ENCODE results near the gene RABL6. TPM values are rescaled to one million over a fixed set of nuclear protein-coding genes. Genes with fewer than 3 reads are reported as not detected.

The RABL6 gene
- total RNA-seq, 2 donors from 2014 or later: 61.6 to 71.4 TPM

DNA sequence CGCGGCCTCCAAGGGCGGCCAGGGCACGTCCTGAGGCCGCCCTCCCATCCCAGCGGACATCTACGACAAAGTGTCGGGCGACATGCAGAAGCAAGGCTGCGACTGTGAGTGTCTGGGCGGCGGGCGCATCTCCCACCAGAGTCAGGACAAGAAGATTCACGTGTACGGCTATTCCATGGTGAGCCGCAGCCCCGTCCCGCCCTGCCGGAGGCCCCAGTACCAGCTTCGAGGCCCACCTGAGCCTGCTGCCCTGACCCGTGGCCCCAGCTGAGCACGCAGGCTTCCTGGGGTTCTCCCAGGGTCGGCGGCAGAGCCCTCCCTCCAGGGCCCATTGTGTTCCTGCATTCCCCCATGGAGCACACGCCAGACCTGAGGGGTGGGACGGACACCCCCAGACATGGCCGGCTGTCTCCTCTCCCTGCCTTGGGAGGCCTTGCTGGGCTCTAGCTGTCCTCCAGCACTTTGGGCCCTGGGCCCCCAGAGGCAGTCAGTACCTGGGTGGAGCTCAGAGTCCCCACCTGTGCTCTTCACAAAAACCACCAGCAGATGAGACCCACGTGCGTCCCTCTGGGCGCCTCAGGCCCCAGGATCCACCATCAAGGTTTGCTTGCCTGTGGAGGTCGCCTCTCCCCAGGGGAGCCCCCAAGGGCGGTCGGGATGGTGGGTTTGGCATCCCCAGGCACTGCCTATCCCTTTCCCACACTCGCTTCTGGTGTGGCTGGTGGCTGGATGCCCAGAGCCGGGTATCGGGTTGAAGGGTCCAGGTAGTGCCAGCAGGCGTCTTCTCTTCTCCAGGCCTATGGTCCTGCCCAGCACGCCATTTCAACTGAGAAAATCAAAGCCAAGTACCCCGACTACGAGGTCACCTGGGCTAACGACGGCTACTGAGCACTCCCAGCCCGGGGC, 42.5 kb downstream of the RABL6 start:
- ATAC-seq (no peak), DNase-seq (peak; percentile 40)
- intact Hi-C loops (cut with DNase I): loop anchor here in 1 of 2 donors (2.0 to 10.0 kb wide), 2 partner anchors 55 to 91 kb away; partner anchors contain the start of genes CCDC183 and TMEM141

DNA sequence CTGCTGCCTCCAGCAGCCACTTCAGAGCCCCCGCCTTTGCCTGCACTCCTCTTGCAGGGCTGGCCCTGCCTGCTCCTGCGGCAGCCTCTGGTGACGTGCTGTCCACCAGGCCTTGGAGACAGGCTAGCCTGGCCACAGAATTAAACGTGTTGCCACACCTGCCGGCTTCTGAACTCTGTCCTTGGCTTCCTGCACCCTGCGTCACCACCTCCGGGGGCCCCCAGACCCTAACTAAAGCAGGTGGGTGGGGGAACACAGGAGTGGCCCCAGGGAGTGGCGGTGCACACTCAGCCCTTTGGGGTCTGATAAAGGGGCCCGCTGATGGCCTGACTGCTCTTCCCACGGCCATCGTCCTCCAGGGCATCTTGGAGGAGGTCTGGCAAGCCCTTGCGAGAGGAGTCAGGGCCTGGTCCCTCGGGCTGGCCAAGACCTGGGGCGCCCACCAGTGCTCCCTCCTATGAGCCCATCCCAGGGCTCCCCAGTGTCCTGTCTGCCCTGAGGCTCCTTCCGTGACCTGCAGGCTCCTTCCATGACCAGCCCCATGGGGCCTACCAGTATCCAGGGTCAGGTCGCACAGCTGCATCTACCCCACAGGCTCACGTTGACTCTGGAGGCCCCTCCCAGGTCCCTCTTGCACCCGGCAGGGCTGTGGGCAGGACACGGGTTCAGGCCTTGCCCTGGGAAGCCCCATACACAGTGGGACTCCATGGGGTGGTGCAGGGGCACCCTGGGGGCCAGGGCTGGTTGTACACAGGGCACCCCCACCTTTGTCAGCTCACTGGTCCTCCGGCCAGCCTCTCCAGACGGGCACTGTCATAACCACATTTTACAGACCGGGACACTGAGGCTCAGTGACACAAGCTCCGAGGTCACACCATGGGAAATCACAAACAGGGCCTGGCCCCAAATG, 43.4 kb downstream of the RABL6 start:
- intact Hi-C loops (cut with DNase I): no loop called here
- DNase-seq (peak; percentile 26), ATAC-seq (no peak)

DNA sequence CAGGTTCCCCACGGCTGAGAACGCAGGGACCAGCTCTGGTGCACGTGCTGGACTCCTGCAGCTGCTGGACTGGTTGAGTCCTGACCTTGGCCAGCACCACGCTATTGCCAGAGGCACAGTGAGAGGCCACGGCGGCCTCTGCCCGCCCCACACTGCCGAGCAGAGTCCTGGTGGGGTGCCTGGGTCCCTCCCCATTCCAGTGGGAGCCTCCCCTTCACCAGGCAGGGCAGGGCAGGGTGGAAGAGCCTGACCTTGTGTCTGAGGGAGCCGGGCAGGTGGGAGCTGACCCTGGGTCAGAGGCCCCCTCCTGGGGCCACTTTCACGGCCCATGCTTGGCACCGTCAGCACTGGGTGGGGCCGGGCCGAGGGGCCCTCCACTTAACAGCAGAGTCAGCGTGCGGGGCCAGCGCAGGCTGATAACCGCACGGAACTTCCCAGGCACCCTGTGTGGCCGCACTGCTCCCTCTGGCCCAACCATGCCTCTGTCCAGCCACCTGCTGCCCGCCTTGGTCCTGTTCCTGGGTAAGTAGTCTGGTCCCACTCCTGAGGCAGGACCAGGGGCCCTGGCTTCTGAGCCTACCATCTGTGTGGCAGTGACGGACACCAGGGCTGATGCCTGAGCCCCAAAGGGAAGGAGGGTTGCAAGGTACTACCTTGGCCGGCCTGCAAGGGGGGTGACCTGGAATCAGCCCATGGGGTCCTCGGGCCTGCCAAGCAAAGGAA, 44.4 kb downstream of the RABL6 start, which contains the start of gene MAMDC4:
TSS of gene MAMDC4 (plus strand) at position 406 of the 723 bp plus-strand sequence. CDS start at position 477, 71 bp downstream.
- intact Hi-C loops (cut with DNase I): no loop called here
- DNase-seq (peak; percentile 26), ATAC-seq (no peak)

DNA sequence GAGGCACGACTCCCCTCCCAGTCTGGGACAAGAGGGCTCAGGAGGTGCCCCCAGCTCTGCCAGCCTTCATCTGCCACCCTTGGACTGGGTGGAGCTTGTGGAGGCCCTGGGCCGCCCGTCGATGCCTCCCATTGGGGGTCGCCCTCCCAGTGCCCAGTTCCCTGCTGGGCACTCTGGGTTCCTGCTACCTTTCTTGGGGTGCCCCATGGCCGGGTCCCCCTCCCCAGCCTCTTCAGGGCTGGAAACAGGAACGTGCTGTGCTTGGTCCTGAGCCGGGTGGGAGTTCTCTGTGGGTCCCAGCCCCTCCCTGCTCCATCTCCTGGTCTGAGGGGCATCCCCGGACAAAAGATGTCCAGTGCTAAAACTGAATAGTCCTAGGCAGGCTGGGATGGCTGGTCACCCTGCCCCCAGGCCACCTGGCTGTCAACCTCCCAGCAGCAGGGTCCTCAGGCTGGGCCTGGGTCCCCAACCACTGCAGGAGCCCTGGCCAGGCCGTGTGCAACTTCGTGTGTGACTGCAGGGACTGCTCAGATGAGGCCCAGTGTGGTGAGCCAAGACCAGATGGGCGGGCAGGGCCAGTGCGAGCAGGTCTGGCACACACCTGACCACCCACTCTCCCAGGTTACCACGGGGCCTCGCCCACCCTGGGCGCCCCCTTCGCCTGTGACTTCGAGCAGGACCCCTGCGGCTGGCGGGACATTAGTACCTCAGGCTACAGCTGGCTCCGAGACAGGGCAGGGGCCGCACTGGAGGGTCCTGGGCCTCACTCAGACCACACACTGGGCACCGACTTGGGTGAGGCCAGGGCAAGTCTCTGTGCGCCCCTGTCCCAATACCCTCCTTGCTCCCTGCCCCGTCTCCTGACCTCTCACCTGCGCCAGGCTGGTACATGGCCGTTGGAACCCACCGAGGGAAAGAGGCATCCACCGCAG, 45.2 kb downstream of the RABL6 start:
- DNase-seq: peak; percentile 25
- intact Hi-C loops (cut with DNase I): no loop called here
- no peak for ATAC-seq

DNA sequence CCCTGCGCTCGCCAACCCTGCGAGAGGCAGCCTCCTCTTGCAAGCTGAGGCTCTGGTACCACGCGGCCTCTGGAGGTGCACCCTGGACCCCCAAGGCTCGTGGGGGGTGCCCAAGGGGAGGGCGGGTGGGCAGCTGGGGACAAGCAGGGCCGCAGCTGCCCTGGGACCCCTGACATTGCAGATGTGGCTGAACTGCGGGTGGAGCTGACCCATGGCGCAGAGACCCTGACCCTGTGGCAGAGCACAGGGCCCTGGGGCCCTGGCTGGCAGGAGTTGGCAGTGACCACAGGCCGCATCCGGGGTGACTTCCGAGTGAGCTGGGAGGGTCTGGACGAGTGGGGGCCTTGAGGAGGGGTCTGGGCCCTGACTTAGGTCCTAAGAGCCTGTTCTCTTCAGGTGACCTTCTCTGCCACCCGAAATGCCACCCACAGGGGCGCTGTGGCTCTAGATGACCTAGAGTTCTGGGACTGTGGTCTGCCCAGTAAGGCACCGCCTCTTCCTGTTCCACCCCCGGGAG, 45.9 kb downstream of the RABL6 start:
- DNase-seq (peak; percentile 24), ATAC-seq (no peak)
- intact Hi-C loops (cut with DNase I): no loop called here

DNA sequence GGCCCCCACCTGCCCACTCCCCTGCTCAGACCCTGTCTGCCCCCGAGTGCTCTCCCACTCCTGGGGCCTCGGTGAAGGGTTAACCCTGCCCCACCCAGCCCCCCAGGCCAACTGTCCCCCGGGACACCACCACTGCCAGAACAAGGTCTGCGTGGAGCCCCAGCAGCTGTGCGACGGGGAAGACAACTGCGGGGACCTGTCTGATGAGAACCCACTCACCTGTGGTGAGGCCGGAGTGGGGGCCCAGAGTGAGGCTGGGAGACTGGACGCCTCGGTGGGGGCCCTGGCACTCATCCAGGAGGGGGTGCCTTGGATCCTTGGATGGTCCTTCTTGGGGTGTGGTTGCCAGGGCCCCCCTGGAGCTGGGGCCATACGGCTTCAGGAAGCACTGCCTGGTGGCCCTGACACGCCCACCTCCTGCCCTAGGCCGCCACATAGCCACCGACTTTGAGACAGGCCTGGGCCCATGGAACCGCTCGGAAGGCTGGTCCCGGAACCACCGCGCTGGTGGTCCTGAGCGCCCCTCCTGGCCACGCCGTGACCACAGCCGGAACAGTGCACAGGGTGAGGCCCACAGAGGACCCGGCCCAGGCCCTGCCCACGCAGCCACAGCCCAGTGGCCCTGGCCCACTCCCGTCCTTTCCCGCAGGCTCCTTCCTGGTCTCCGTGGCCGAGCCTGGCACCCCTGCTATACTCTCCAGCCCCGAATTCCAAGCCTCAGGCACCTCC, 46.5 kb downstream of the RABL6 start:
- intact Hi-C loops (cut with DNase I): no loop called here
- DNase-seq: peak; percentile 26
- no peak for ATAC-seq

DNA sequence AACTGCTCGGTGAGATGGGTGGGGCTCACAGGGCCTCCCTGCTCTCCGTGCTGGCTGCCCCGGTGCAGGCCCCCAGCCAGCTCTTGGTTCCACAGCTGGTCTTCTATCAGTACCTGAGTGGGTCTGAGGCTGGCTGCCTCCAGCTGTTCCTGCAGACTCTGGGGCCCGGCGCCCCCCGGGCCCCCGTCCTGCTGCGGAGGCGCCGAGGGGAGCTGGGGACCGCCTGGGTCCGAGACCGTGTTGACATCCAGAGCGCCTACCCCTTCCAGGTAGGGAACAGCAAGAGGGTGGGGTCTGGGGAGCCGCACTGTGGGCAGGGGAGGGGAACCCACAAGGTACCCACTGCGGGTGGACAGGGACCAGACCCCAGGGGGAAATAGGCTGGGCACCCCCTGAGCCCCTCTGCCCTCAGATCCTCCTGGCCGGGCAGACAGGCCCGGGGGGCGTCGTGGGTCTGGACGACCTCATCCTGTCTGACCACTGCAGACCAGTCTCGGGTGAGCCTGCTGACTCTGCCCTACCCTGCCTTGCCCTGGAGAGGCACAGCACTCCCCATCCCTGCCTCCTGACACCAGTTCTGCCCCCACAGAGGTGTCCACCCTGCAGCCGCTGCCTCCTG, 47.2 kb downstream of the RABL6 start:
- no peak for ATAC-seq
- peak; percentile 18 for DNase-seq
- intact Hi-C loops (cut with DNase I): no loop called here

DNA sequence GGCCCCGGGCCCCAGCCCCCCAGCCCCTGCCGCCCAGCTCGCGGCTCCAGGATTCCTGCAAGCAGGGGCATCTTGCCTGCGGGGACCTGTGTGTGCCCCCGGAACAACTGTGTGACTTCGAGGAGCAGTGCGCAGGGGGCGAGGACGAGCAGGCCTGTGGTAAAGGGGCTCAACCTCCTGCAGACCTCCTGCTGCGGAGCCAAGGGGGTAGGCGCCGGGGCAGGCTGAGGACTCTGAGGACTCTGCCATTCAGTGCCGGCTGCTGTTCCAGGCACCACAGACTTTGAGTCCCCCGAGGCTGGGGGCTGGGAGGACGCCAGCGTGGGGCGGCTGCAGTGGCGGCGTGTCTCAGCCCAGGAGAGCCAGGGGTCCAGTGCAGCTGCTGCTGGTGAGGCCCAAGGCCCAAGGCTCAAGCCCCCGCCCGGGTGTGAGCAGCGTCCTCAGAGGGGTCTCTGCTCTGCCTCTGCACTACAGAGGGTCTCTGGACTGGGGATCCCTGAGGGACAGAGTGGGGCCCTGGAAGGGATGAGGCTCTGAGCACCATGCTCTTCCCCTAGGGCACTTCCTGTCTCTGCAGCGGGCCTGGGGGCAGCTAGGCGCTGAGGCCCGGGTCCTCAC, 47.8 kb downstream of the RABL6 start:
- peak; percentile 18 for DNase-seq
- no peak for ATAC-seq
- intact Hi-C loops (cut with DNase I): no loop called here

DNA sequence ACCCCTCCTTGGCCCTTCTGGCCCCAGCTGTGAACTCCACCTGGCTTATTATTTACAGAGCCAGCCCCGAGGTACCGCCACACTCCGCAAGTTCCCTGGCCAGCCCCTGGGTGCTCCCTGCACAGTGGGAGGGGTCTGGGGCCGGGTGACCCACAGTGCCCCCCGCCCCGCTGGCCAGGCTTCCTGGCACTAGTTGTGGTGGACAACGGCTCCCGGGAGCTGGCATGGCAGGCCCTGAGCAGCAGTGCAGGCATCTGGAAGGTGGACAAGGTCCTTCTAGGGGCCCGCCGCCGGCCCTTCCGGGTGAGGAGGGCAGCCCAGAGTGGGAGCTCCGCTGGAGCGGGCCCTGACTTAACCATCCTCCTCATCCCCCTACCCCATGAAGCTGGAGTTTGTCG, 48.3 kb downstream of the RABL6 start:
- no peak for DNase-seq
- intact Hi-C loops (cut with DNase I): no loop called here
- ATAC-seq: no peak

DNA sequence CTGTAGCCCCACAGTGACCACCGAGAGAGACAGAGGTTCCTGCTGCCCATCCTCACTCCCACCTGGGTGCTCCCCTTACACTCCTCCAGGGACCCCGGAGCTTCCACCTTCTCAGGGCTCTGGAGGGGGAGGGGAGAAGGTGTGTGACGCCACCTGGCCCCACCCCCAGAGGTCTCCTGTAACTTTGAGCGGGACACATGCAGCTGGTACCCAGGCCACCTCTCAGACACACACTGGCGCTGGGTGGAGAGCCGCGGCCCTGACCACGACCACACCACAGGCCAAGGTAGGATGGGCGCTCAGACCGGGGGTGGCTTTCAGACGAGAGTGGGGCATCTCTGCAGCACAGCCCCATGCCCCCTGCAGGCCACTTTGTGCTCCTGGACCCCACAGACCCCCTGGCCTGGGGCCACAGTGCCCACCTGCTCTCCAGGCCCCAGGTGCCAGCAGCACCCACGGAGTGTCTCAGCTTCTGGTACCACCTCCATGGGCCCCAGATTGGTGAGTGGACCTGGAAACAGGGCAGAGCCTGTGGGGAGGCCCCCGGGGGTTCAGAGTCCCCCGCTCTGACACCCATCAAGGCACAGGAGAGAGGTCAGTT, 48.9 kb downstream of the RABL6 start:
- no peak for ATAC-seq
- peak; percentile 20 for DNase-seq
- intact Hi-C loops (cut with DNase I): no loop called here

DNA sequence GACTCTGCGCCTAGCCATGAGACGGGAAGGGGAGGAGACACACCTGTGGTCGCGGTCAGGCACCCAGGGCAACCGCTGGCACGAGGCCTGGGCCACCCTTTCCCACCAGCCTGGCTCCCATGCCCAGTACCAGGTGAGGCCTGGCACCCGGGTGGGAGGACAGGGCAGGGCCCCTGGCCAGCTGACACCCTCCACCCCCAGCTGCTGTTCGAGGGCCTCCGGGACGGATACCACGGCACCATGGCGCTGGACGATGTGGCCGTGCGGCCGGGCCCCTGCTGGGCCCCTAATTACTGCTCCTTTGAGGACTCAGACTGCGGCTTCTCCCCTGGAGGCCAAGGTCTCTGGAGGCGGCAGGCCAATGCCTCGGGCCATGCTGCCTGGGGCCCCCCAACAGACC, 49.4 kb downstream of the RABL6 start:
- peak; percentile 18 for DNase-seq
- intact Hi-C loops (cut with DNase I): no loop called here

DNA sequence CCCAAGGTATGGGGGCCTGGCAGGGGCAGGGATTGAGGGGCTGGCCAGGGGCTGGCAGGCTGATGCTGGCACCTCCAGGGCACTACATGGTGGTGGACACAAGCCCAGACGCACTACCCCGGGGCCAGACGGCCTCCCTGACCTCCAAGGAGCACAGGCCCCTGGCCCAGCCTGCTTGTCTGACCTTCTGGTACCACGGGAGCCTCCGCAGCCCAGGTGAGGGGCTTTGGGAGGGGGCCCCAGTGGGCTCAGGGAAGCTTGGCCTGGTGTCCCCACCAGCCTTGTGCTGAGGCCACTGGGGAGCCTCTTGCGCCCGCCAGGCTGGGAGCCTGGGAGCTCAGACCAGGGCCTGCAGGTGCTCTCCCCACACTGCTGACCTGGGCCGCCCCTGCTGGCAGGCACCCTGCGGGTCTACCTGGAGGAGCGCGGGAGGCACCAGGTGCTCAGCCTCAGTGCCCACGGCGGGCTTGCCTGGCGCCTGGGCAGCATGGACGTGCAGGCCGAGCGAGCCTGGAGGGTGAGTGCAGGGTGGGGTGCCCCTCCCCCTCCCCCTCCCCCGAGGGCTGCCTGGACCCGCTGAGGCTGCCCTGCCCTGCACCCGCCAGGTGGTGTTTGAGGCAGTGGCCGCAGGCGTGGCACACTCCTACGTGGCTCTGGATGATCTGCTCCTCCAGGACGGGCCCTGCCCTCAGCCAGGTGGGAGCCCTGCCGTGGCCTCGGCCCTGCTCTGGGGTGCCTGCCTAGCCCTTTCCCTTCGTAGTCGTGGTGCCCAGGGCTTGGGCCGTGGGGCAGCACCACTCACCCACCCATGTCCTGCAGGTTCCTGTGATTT, 50.0 kb downstream of the RABL6 start:
- ATAC-seq (no peak), DNase-seq (peak; percentile 21)
- intact Hi-C loops (cut with DNase I): no loop called here

More for the DNA sequence above, 49.4 kb downstream of the RABL6 start:
- ATAC-seq: no peak

DNA sequence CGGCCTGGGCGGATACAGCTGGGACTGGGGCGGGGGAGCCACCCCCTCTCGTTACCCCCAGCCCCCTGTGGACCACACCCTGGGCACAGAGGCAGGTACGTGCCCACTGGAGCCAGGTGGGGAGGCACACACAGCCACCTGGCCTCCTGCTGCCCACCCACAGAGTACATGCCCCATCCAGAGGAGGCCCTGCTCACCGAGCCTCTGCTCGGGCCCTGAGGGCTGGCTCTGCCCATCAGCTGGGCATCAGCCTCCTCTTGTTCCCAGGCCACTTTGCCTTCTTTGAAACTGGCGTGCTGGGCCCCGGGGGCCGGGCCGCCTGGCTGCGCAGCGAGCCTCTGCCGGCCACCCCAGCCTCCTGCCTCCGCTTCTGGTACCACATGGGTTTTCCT, 50.7 kb downstream of the RABL6 start:
- intact Hi-C loops (cut with DNase I): no loop called here
- DNase-seq (peak; percentile 17), ATAC-seq (no peak)

DNA sequence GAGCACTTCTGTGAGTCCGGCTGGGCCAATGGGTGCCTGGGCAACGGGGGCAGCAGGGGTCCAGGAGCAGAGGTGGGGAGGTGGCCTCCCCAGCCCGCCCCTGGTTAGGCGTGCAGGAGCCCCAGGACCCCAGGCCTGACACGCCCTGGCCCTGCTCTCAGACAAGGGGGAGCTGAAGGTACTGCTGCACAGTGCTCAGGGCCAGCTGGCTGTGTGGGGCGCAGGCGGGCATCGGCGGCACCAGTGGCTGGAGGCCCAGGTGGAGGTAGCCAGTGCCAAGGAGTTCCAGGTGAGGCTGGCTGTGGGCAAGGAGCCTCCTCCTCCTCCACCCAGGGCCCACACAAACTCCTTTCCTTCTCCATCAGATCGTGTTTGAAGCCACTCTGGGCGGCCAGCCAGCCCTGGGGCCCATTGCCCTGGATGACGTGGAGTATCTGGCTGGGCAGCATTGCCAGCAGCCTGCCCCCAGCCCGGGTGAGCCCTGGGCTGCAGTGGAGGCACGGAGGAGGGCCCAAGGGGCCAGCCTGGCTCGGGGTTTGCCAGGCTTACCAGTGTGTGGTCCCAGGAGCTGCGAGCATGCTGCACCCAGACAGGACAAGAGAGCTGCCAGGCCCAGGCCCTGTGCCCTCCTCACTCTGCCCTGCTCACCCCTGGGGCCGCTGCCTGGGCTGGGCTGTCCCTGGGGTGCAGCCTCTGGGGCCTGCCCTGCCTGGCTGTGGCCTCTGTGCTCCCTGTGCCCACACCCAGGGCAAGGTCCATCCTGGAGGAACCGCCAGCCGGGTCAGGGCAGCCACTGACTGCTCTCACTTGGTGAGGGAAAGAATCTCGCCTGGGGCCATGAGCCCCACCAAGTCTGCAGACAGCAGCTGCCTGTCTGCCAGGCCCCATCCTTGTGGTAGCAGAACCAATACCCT, 51.4 kb downstream of the RABL6 start:
- DNase-seq (peak; percentile 66), ATAC-seq (peak; percentile 58 to 68)
- intact Hi-C loops (cut with DNase I): no loop called here
